DND-41 (cell line): ENCODE results near the gene SUCO.

Experiments used
- EZH2 ChIP-seq: IDR thresholded peaks from 3 replicates; pipeline ENCODE4 v1.6.1; 2012; ENCODE audit warnings: borderline replicate concordance, low read depth, mild to moderate bottlenecking, moderate library complexity, low read length, inconsistent platforms; ENCODE audit not compliant: severe bottlenecking
- TF ChIP-seq, protein P1 (sequence below): IDR thresholded peaks from 2 replicates; pipeline ENCODE4 v1.5.1; 2012; ENCODE audit warnings: borderline replicate concordance, low read length, moderate library complexity, mild to moderate bottlenecking; ENCODE audit not compliant: poor library complexity, severe bottlenecking; ENCODE audit errors: extremely low read depth

DNA sequence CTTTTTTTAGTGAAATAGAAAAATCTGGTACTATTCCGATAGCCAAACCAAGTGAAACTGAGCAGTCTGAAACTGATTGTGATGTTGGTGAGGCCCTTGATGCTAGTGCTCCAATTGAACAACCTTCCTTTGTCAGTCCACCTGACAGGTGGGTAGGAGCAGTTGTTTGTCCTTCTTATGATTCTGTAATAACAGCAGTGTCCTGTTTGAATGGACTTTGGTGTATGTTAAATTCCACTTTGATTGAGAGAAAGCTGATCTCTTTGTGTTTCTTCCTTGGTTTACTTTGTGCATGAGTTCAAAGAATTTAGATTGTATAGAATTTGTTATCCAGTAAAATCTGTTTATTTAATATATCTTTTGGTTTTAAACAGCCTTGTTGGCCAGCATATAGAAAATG lies 24.3 kb downstream of the SUCO start:
- no peak for TF ChIP-seq EZH2
- TF ChIP-seq, protein P1, sequence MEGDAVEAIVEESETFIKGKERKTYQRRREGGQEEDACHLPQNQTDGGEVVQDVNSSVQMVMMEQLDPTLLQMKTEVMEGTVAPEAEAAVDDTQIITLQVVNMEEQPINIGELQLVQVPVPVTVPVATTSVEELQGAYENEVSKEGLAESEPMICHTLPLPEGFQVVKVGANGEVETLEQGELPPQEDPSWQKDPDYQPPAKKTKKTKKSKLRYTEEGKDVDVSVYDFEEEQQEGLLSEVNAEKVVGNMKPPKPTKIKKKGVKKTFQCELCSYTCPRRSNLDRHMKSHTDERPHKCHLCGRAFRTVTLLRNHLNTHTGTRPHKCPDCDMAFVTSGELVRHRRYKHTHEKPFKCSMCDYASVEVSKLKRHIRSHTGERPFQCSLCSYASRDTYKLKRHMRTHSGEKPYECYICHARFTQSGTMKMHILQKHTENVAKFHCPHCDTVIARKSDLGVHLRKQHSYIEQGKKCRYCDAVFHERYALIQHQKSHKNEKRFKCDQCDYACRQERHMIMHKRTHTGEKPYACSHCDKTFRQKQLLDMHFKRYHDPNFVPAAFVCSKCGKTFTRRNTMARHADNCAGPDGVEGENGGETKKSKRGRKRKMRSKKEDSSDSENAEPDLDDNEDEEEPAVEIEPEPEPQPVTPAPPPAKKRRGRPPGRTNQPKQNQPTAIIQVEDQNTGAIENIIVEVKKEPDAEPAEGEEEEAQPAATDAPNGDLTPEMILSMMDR, result no peak
